HG02885 (cell line): ENCODE measurements around the gene FAM209A.
"Not testable (repeated sequence)": the region's sequence is repeated elsewhere in the genome, so short reads cannot be mapped to it uniquely, and the experiment has no call there.

Source experiments
- ATAC-seq: cut with Tn5 transposase; IDR thresholded peaks from one replicate; pipeline ENCODE4 v1.9.1; 2021; ENCODE audit warnings: mild to moderate bottlenecking; ENCODE audit not compliant: unreplicated experiment, poor library complexity

Gene FAM209A, protein sequence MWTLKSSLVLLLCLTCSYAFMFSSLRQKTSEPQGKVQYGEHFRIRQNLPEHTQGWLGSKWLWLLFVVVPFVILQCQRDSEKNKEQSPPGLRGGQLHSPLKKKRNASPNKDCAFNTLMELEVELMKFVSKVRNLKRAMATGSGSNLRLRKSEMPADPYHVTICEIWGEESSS

DNA sequence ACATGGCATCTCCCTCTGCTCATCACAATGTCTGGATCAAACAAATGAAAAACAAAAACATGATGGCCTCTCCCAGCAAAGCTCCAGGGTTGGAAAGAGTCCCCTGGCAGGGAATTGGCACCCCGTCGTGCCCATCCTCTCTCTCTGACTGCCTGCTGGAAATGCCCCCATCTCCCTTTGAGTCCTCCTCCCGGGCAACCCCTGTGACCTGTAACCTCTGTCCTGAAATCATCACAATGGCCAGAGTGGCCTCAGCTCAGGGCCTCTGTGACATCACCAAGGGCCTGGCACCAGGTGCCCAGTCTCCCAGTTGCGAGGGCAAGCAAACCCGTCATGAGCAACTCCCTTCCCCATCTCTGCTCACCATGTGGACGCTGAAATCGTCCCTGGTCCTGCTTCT, at the start of gene FAM209A:
Gene FAM209A (plus strand): TSS at position 301 of the 400 bp plus-strand sequence. CDS start 65 bp downstream, at position 366.
- not testable (repeated sequence) for ATAC-seq

GRCh38 chr20:56483970-56484369, 40.6 kb upstream of the FAM209A start:
- no peak for ATAC-seq

GRCh38 chr20:56487216-56487615, 37.3 kb upstream of the FAM209A start:
- ATAC-seq: no peak

DNA sequence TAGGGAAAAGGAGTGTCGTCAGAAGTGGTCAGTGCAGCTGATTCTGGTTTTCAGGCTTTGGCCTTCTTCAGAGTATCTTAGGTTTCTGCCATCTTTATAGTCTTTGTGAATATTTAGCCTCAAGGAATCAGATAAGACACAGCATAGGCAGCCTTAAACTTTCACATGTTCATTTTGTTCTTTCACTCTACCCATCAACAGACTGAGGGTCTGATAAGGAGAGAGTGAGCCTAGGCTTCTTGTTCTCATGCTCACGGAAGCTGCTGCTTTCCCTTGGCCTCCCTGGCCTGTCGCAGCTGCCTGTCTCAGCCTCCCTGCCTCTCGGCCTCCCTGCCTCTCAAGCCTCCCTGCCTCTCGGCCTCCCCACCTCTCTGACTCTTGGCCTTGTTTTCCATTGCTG, 36.0 kb upstream of the FAM209A start:
- no peak for ATAC-seq

DNA sequence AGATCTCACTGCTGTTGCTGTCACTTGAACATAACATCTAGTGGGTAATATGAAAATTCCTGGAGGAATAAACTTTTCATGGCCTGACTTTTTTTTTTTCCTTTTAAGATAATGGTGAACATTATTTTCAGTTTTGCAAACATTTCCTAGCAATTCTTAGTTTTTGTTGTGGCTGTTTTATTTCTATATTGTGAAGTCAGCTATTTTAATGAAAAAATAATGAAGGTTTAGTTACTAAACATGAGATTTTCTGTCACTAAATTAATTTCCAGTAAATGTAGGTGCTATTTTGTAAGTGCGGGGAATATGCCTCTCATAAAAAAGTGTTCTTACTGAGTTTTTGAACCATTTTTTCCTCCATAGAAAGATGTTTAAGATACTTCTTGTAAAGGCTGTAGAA, 23.4 kb upstream of the FAM209A start:
- ATAC-seq: no peak

DNA sequence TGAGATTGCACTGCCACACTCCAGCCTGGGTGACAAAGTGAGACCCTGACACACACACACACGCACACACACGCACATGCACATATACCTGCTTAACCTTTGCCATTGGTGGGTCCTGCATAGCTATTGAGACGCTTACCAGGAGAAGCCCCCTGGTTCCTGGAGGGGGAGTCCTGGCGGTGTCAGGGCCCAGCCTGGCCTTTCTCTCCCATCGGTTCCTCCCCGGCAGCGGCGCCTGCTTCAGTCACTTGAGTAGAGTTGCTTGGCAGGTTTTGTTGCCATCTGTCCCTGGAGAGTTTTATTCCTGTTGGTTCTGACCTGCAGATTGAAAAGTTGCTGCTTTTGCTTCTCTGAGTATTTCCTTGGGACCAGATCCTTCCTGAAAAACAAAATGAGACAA, 20.6 kb upstream of the FAM209A start:
- no peak for ATAC-seq

GRCh38 chr20:56504373-56505005, 20.1 kb upstream of the FAM209A start:
- no peak for ATAC-seq

DNA sequence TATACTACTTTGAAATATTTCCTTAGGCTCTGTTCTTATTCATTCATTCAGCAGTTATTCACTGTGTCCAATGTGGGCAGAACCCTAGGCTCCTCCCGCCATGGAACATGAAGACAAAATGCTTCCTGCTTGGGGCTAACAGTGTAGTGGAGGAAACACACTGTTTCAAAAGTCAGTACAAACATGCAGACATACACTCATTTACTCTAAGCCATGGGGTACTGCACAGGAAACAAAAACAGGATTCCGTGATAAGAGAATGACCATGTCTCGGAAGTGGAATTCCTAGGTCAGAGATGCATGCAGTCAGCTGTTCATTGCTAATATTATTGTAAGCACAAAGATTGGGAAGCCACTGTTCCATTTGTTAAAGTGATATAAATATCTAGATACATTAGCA, 18.4 kb upstream of the FAM209A start:
- no peak for ATAC-seq

GRCh38 chr20:56511926-56512325, 12.6 kb upstream of the FAM209A start:
- no peak for ATAC-seq

GRCh38 chr20:56513161-56514150, 11.1 kb upstream of the FAM209A start:
- no peak for ATAC-seq

DNA sequence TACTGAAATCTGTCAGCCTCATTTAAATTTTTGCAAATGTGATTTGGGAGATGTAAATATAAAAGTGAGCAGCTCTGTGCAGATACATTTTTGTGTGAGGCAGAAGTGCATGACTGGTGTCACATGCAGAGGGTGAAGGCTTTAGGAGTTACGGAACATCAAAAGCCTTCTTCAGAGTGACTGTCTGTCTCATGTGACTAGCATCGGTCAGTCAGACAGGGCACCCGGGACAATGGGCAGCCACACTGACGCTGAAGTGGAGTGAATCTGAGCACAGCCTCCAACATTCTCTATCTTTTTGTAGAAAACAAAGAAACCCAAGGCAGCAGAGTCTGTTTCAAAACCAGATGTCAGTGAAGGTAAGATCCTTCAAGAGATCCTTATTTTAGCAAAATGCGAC, 7.9 kb upstream of the FAM209A start:
- ATAC-seq: no peak

DNA sequence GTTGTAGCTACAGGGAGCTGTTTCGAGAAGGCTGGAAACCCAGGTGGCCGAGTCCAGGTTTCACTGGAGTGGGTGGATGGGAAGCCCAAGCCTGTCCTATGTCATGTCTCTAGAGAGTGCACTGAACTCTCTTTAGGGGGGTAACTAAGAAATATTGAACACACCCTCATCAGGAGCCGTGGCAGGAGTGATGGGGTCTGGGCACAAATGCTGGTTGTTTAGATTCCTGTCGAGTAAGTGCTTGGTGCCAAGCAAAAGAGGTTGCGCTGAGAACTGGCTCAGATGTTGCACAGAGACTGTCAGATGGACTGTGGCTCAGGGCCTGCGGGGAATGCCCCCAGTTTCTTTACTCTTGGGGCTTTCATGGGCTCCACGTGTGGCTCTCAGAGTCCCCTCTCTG, 7.3 kb upstream of the FAM209A start:
- ATAC-seq: no peak

DNA sequence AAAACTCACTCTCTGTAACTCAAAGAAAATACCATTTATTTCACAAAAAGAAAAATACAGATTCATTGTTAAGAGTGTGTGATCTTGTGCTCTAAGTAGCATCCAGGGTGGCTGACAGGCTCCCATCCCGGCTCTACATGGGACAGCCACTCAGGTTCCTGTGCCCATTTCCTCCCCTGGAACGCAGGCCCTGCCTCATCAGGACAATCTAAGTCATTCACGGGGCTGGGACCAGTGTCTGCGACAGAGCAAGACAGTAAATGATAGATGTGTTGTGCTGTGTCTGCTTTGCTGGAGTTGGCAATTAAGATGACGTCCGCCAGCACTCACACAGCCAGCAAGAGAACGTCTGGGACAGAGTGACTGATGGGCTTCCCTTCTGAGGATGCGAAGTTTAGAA, 6.9 kb upstream of the FAM209A start:
- no peak for ATAC-seq

DNA sequence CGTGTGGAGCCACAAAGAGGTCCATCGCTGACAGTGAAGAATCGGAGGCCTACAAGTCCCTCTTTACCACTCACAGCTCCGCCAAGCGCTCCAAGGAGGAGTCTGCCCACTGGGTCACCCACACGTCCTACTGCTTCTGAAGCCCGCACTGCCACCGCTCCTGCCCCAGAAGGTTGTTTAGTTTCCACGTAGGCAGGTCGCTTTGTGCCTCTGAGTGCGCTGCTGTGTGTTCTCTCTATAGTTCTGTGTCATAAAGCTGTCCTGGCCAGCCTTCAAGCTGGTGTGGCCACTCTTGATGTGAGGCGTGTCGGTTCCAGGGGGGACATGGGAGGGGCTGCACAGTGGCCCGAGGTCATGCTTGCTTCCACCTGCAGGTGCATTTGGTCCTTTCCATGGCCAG, 6.4 kb upstream of the FAM209A start:
- no peak for ATAC-seq

GRCh38 chr20:56518721-56519398, 5.7 kb upstream of the FAM209A start:
- ATAC-seq: no peak

DNA sequence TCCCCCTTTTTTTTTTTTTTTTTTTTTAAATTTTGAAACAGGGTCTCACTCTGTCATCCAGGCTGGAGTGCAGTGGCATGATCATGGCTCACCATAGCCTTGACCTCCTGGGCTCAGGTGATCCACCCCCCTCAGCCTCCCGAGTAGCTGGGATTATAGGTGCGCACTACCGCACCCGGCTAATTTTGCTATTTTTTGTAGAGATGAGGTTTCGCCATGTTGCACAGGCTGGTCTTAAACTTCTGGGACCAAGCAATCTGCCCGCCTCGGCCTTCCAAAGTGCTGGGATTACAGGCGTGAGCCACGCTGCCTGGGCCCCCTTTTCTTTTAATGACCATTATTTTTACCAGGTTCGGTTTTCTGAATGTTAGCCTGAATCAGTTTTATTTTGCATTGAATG, 5.0 kb upstream of the FAM209A start:
- ATAC-seq: no peak

- no peak for ATAC-seq
Observed at GRCh38 chr20:56520180-56520579, 4.4 kb upstream of the FAM209A start.

DNA sequence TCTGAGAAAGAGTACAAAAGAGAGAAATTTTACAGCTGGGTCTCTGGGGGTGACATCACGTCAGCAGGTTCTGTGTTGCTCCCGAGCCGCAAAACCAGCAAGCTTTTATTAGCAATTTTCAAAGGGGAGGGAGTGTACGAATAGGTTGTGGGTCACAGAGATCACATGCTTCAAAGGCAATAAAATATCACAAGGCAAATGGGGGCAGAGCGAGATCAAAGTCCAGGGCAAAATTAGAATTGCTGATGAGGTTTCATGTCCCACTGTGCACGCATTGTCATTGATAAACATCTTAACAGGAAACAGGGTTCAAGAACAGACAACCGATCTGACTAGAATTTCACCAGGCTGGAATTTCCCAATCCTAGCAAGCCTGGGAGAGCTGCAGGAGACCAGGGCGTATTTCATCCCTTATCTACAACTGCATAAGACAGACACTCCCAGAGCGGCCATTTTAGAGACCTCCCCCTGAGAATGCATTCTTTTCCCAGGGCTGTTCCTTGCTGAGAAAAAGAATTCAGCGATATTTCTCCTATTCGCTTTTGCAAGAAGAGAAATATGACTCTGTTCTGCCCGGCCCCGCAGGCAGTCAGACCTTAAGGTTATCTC, 3.7 kb upstream of the FAM209A start:
- ATAC-seq: not testable (repeated sequence)

GRCh38 chr20:56522311-56522710, 2.2 kb upstream of the FAM209A start:
- ATAC-seq: no peak

DNA sequence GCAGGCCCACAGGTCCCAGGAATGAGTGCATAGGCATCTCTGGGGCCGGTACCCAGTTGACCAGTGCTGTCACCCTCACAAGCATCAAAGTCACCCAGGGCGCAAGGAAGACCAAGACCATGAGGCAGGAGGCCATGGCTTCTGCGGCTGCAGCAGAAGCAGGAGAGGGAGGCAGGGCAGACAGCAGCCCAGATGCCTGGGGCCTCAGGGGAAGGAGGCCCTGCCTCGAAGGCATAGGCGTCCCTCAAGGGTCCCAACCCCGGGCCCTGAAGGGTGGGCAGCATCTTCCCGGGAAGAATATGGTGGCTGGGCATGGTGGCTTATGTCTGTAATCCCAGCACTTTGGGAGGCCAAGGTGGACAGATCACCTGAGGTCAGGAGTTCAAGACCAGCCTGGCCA, 3.0 kb downstream of the FAM209A start:
- ATAC-seq: no peak
